ENCODE data around the gene ARFGEF3.

DNA sequence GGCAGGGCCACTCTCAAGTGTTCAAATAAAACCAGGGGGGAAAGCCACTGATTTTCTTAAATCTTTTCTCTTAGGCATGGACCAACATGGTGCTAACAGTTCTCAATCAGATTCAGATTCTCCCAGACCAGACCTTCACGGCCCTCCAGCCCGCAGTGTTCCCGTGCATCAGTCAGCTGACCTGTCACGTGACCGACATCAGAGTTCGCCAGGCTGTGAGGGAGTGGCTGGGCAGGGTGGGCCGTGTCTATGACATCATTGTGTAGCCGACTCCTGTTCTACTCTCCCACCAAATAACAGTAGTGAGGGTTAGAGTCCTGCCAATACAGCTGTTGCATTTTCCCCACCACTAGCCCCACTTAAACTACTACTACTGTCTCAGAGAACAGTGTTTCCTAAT lies 174.5 kb downstream of the ARFGEF3 start:
- TF ChIP-seq, protein P1, sequence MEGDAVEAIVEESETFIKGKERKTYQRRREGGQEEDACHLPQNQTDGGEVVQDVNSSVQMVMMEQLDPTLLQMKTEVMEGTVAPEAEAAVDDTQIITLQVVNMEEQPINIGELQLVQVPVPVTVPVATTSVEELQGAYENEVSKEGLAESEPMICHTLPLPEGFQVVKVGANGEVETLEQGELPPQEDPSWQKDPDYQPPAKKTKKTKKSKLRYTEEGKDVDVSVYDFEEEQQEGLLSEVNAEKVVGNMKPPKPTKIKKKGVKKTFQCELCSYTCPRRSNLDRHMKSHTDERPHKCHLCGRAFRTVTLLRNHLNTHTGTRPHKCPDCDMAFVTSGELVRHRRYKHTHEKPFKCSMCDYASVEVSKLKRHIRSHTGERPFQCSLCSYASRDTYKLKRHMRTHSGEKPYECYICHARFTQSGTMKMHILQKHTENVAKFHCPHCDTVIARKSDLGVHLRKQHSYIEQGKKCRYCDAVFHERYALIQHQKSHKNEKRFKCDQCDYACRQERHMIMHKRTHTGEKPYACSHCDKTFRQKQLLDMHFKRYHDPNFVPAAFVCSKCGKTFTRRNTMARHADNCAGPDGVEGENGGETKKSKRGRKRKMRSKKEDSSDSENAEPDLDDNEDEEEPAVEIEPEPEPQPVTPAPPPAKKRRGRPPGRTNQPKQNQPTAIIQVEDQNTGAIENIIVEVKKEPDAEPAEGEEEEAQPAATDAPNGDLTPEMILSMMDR (IDR thresholded peaks at IDR 0.05; ENCODE audit: insufficient read depth, low read depth, low read length): no peak
- TF ChIP-seq EZH2 (IDR thresholded peaks at IDR 0.05; ENCODE audit: insufficient read depth, low read length): no peak

All from astrocyte (in vitro differentiated cells and primary cell).